Mucosa of stomach (tissue), 1 donor: ENCODE measurements around the gene TBX10.
A peak's percentile ranks its signal among the peaks of the same experiment; 100 is the strongest.
"Not testable (repeated sequence)": the region's sequence is repeated elsewhere in the genome, so short reads cannot be mapped to it uniquely, and the experiment has no call there.

Source experiments
- H3K27me3 ChIP-seq: one replicate; pipeline ENCODE4 v1.7.0; 2013; ENCODE audit warnings: mild to moderate bottlenecking, low read length; ENCODE audit not compliant: control insufficient read depth, insufficient read depth
- H3K36me3 ChIP-seq: one replicate; pipeline ENCODE4 v1.7.0; 2013; ENCODE audit warnings: low read length; ENCODE audit not compliant: control insufficient read depth, insufficient read depth
- H3K4me1 ChIP-seq: one replicate; pipeline ENCODE4 v1.7.0; 2013; ENCODE audit warnings: mild to moderate bottlenecking, low read length; ENCODE audit not compliant: control insufficient read depth, insufficient read depth
- H3K4me3 ChIP-seq: one replicate; pipeline ENCODE4 v1.7.0; 2013; ENCODE audit warnings: low read length
- H3K9ac ChIP-seq: one replicate; pipeline ENCODE4 v1.7.0; 2013; ENCODE audit warnings: mild to moderate bottlenecking, low read length, moderate library complexity
- H3K9me3 ChIP-seq: one replicate; pipeline ENCODE4 v1.7.0; 2013; ENCODE audit warnings: mild to moderate bottlenecking, low read length, moderate library complexity; ENCODE audit not compliant: control insufficient read depth
- donor health status: Pancreatic carcinoma.

The TBX10 gene

GRCh38 chr11:67621928-67622327, 17.6 kb downstream of the TBX10 start:
- H3K4me1 ChIP-seq, H3K4me3 ChIP-seq, H3K27me3 ChIP-seq, H3K36me3 ChIP-seq, H3K9ac ChIP-seq, H3K9me3 ChIP-seq: not testable (repeated sequence)

GRCh38 chr11:67620621-67621020, 18.9 kb downstream of the TBX10 start:
- not testable (repeated sequence) for H3K36me3 ChIP-seq, H3K4me3 ChIP-seq, H3K9me3 ChIP-seq, H3K4me1 ChIP-seq, H3K9ac ChIP-seq
- H3K27me3 ChIP-seq: peaks cover 10% of the 10 kb centered on the region

- not testable (repeated sequence) for H3K4me3 ChIP-seq, H3K36me3 ChIP-seq, H3K9me3 ChIP-seq, H3K4me1 ChIP-seq, H3K9ac ChIP-seq
- peaks cover 16% of the 10 kb centered on the region for H3K27me3 ChIP-seq
These were observed 19.6 kb downstream of the TBX10 start for GRCh38 chr11:67619683-67620618.

- not testable (repeated sequence) for H3K36me3 ChIP-seq, H3K9ac ChIP-seq
These were observed 20.5 kb downstream of the TBX10 start for GRCh38 chr11:67618901-67619659.

GRCh38 chr11:67617243-67617953, 22.2 kb downstream of the TBX10 start:
- H3K27me3 ChIP-seq: peaks cover 18% of the 10 kb centered on the region
- H3K9ac ChIP-seq: no peak overlapping the region
- no peaks in the 10 kb centered on the region for H3K9me3 ChIP-seq
- H3K4me3 ChIP-seq: no peak overlapping the region
- peaks cover 21% of the 10 kb centered on the region for H3K4me1 ChIP-seq
- H3K36me3 ChIP-seq: no peaks in the 10 kb centered on the region

More at GRCh38 chr11:67618901-67619659, 20.5 kb downstream of the TBX10 start:
- H3K9me3 ChIP-seq, H3K4me3 ChIP-seq: not testable (repeated sequence)
- H3K27me3 ChIP-seq: peaks cover 18% of the 10 kb centered on the region
- H3K4me1 ChIP-seq: peaks cover 12% of the 10 kb centered on the region

GRCh38 chr11:67616431-67617242, 22.9 kb downstream of the TBX10 start:
- Histone ChIP-seq H3K9me3 (no peaks in the 10 kb centered on the region), H3K9ac (no peak overlapping the region), H3K27me3 (peaks cover 18% of the 10 kb centered on the region), H3K4me1 (peaks cover 21% of the 10 kb centered on the region), H3K4me3 (no peak overlapping the region), H3K36me3 (no peaks in the 10 kb centered on the region)

- peaks cover 18% of the 10 kb centered on the region for H3K27me3 ChIP-seq
- no peaks in the 10 kb centered on the region for H3K36me3 ChIP-seq
- H3K4me1 ChIP-seq: peaks cover 21% of the 10 kb centered on the region
- no peak overlapping the region for H3K4me3 ChIP-seq
- H3K9ac ChIP-seq: no peak overlapping the region
- H3K9me3 ChIP-seq: no peaks in the 10 kb centered on the region
These were observed 23.7 kb downstream of the TBX10 start for GRCh38 chr11:67615728-67616430.

- Histone ChIP-seq H3K36me3 (peaks cover 8% of the 10 kb centered on the region), H3K27me3 (peaks cover 18% of the 10 kb centered on the region), H3K9ac (peak overlapping the region; percentile 75), H3K4me3 (no peak overlapping the region), H3K9me3 (no peaks in the 10 kb centered on the region), H3K4me1 (peaks cover 21% of the 10 kb centered on the region)
These were observed 24.5 kb downstream of the TBX10 start for GRCh38 chr11:67614730-67615714.

GRCh38 chr11:67613960-67614715, 25.4 kb downstream of the TBX10 start:
- Histone ChIP-seq H3K4me1 (peaks cover 21% of the 10 kb centered on the region), H3K4me3 (peak overlapping the region; percentile 31), H3K36me3 (peaks cover 9% of the 10 kb centered on the region), H3K27me3 (peaks cover 18% of the 10 kb centered on the region), H3K9me3 (no peaks in the 10 kb centered on the region), H3K9ac (peak overlapping the region; percentile 75)
